SKM-1 treated with dmso at 0.1 percent for 144 hours (cell line): Measurements from ENCODE around the gene DYNC1I2.
A peak's percentile ranks its signal among the peaks of the same experiment; 100 is the strongest.
"Not testable (repeated sequence)": the region's sequence is repeated elsewhere in the genome, so short reads cannot be mapped to it uniquely, and the experiment has no call there.

Source experiments
- DNase-seq: peaks from one replicate; lab custom pipeline; 2025; ENCODE audit not compliant: unreplicated experiment; lab: John Stamatoyannopoulos, UW

The DYNC1I2 gene

DNA sequence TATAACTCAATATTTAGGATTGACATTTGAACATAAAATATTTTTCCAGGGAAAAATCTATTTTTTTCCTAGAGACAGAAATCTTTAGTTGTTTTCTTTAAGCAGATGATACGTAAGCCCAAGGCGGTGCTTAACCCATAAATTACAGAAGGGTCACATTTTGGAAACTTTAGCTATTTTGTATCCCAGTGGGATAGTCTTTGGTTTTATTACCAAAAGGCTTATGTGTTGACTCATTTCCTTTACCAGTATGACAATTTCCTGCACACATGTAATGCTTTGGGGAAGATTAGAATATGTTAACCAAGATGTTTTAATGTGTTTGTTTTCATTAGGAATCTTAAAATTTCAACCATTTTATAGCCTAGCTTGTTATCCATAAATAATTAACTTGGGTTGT, 24.8 kb downstream of the DYNC1I2 start:
- no peak for DNase-seq

DNA sequence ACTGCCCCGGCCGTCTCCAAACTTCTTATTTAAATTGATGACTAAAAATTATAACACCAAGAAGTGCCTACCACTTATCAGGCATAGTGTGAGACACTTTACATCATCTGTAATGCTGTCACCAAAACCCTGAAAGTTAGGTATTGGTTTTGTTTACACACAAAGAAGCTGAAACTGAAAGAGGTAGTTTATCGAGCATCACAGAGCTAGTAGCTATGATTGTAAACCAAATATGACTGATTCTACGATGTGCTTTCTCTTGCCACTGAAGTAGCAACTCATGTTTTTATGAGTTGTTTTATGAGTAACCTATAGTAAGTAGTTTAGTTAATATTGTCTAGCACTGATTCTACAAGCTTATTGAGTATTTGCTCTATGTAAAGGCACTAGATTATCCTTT, 31.5 kb downstream of the DYNC1I2 start:
- DNase-seq: no peak

DNA sequence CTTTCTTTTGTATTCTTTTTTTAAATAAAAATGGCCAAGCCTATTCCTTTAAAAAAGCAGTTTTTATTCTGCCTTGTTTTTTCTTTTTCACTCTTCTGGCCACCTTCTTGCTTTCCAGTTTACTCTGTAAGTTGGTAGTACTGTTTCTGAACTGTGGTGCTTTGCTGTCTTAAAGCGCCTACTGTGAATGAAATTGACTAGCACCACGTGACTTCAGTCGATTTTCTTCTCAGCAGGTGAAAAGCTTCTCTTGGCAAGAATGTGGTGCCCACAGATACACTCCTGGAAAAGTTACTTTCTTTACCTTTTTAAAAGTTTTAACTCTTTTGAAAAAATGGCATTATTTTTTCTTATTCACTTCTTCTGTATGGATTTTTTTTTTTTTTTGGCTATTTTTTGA, 32.4 kb downstream of the DYNC1I2 start:
- DNase-seq: no peak

DNA sequence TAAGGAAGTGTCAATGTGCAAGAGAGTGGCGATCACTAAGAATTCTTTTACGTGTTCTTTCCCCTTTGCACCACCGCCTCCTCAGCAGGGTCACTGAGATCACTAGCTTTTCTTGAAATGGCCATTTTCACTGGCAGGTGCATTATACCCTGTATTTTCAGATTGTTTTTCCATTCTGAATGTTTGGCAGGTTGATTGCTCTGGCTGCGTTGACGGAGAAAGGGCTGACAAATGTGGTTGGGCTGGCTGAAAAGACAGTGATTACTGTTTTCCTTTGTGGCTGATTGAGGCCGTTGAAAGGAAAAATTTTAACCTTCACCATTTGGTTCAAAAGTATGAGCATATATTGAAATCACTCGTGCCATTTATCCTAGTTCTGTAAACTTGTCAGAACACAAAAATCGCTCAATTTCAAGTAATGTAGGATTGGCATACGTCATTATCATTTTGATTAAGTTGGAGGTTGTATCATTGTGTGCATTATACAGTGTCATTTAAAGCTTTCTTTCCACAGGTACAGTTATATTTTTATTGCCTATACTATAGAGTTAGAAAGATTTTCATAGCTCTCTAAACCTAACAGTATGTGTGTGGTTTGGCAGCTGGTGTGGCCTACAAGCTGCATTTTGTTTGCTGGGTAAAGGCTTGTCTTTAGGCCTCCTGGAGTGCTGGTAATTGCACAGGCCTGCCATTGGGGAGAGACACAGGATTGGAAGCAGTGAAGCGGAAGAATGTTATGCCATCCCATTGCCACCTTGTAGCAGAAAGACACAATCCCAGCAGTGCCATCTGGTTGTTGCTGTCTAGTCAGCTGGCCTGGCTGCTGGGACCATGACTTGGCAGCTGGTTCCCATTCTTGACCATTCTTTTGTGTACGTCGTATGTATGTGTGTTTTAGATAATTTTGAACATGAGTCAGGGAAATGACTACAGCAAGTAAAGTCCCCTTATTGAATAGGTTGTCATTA, 36.7 kb downstream of the DYNC1I2 start:
- no peak for DNase-seq

DNA sequence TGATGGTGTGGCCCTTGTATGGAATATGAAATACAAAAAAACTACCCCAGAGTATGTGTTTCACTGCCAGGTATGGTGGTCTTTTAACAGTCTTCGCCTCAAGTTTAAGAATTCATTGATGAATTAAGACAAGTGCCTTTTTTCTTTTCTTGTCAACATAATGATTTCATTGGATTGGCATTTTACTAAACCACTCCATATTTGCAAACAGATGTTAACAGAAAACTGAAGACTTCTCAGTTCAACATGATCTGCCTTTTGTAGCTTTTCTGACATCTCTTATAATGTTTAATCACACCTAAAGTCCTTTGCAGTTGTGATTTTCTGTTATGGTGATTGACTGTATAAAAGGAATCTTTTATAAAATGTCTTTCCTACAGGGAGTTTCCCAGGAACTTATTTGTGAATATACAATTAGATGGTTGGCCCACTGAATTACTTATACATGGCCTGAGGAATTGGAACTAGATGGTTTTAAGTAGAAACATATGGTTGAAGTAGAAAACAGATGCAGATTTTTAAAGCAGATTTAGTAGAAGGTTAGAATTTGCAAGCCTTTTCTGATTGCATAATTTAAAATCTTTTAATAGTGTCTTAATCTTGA, 39.7 kb downstream of the DYNC1I2 start:
- no peak for DNase-seq

DNA sequence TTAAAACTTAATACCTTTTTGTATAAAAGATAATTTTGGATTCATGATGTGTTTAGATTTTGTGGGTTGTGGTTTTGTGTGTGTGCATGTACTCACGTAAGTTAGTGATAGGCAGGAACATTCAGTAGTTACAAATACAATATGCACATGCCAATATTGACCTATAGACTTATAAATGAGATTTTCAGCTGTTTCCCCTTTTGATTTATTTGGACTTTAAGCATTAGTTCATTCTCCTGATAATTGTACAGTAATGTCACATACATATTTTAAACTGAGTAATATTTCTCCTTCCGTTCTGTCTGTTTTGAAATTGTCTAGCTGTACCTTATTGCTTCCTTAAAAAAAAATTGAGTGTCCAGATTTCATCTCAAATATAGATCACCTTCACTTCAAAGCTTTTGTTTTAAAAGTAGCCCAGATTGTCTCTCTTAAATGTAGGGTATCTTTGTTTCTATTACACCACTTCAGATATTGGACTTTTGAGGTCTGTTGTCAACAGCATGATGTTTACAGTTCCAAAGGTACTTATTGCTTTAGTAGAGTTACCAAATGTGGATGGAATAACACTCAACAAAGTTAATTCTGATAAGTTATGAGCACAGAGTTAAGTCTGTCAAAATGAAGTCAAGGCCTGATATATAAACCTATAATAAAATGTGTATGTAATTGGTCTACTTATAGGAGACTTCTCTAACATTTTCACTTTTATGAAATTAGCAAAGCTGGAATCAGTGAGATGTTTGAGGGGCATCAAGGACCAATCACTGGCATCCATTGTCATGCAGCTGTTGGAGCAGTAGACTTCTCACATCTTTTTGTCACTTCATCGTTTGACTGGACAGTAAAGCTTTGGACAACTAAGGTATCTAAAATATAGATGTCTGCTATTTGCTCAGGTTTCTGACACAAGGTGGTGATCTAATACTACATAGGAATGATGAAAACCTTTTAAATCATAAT, 42.0 kb downstream of the DYNC1I2 start:
- no peak for DNase-seq

DNA sequence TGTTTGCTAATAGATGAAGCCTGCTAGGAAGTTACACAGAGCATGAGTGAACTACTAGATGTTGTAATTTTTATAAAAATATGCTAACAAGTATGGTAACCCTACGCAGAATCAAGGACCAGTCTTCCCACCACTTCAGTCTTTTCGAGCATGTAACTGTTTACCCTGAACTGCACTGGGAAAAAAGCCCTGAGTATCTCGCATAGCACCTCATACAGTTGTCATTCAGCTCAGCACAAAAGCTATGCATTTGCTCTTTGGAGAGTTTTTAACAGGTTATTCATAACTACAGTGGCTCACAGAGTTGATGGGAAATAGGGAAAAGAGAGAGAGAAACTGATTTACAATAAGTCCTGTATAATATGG, 42.7 kb downstream of the DYNC1I2 start:
- no peak for DNase-seq

DNA sequence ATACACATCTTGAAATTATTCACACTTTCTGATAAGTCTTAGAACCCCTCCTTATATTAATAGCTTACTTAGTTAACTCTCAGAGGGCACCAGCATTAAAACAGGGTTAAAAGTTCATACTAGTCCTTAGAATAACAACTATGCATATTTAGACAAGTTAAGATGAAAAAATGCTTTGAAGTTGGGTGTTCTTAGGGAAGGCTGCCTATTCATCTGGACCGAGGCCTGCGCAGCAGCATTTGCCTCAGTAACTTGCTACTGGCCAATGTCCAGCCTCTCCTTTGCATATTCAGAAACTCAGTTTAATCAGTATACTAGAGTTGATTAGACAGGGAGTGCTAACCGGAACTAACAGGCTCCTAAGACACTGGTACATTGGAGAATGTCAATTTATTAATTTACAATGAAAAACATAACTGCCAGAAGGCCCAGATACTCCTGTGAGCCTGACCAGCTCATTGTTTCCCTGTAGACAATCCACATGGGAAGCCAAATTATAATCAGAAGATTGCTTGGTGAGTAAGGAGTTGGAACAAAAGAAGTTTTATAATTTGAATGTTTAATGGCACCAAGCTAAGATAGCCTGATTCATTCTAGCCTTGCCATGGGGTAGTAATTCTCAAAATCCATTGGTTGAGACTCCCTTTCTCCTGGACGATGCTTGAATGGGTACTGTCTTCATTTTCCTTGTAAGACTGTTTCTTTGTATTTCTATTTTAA, 48.9 kb downstream of the DYNC1I2 start:
- DNase-seq: no peak

DNA sequence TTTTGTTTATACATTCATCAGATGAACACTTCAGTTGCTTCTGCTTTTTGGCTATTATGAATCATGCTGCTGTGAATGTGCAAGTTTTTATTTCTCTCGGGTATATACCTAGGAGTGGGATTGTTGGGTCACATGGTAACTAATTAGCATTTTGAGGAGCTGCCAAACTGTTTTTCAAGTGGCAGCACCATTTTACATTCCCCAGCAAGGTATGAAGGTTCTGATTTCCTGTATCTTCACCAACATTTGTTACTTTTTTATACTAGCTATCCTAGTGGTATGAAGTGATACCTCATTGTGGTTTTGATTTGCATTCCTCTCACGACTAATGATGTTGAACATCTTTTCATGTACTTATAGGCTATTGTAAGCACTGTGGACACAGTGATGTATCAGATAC, 53.9 kb downstream of the DYNC1I2 start:
- DNase-seq: no peak

DNA sequence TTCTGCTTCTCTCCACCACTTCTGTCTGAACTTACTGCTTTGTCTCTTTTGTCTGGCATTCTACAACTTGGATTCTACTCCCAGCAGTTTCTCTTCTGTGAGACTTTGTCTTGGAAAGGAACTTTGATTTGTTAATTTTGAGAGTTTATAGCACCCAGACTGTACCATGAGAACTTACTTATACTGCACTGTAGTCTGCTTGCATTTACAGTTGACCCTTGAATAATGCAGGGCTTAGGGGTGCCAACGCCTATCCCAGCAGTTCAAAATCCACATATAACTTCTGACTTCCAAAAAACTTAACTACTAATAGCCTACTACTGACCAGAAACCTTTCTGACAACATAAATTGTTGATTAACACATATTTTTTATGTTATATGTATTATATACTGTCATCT, 55.5 kb downstream of the DYNC1I2 start:
- no peak for DNase-seq

DNA sequence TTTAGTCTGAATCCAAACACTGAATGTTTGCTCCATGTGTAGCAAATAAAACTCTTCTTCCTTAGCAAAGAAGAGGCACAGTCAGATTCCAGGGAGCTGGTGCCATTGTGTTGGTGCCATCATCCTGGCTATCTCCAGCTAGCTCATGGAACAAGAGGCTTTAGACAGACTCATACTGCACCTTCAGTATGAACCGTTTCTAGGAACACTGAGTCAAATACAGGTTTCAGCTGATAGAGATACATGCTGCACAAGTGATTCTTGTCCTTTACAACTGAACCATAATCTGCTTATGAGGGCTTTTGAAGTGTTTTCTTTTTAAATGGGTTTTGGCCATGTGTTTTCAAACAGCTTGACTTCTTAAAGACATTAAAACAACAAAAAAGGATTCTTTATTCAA, 57.9 kb downstream of the DYNC1I2 start:
- DNase-seq: no peak

DNA sequence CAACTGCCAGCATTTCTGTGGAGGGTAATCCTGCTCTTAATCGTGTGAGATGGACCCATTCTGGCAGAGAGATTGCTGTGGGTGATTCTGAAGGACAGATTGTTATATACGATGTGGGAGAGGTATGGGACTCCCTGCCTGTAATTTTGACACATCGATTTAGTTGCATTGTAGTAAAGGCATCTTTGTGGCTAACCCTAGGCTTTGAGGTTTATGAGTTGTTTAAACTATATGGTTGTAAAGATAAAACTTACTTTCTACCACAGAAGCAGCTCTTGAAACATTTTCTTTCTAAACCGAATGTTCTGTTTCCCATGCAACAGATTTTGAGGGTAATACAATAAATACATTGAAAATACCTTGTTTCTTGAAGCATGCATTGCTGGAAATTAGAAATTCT, 58.5 kb downstream of the DYNC1I2 start:
- DNase-seq: no peak

DNA sequence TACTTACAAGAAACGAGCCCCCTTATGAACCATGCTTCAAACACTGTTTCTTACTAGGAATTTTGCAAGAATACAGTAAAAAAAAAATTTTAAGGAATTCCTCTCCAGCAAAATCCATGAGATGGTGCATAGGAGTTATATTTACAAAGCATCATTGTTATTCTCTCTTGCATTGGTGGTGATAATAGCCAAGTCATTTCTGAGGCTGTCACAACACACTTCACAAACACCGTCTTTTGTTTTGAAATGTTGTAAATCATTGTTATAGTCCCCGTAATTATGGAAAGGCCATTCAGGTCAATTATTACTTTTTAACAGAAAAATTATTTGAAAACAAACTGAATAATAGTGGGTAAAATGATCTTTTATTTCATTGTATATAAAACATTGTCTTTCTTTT, 60.1 kb downstream of the DYNC1I2 start:
- no peak for DNase-seq

DNA sequence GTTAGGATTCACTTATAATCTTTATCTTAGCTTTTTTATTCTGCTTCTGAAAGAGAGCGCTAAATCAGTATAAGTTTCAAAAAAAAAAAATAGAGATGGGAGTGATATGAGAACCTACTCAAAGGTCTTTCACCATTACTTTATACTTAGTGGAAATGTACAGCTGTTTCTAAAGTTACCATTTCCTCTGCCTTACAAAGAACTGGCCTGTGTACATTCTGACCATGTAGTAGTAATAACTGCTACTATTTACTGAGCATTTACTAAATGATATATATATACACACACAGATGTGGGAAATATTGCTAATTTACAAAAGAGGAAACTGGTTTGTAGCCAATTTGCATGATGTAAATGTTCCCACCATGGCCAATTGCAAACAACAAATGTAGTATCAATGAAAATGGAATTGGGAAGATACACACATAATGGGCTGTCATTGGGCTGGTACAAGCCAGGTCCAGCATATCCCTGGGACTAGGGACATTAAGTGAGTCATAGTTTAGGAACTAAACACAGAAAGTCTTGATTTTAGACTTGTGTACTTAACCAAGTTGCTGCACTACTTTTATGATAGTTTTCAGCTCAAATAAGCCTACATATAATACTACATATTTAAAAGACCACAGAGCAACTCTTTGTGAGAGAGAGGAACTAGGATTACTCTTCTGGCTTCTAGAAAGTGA, 67.1 kb downstream of the DYNC1I2 start:
- DNase-seq: no peak

DNA sequence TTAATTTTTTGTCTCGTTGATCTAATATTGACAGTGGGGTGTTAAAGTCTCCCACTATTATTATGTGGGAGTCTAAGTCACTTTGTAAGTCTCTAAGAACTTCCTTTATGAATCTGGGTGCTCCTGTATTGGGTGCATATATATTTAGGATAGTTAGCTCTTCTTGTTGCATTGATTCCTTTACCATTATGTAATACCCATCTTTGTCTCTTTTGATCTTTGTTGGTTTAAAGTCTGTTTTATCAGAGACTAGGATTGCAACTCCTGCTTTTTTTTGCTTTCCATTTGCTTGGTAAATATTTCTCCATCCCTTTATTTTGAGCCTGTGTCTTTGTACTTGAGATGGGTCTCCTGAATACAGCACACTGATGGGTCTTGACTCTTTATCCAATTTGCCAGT, 71.5 kb downstream of the DYNC1I2 start:
- DNase-seq: not testable (repeated sequence)

DNA sequence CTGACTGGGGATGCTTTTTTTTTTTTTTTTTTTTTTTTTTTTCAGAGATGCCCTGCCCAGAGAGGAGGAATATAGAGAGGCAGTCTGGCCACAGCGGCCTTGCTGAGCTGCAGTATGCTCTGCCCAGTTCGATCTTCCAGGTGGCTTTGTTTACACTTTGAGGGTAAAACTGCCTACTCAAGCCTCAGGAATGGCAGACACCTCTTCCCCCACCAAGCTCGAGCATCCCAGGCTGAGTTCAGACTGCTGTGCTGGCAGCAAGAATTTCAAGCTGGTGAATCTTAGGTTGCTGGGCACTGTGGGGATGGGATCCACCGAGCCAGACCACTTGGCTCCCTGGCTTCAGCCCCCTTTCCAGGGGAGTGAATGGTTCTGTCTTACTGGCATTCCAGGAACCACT, 73.9 kb downstream of the DYNC1I2 start:
- DNase-seq: not testable (repeated sequence)

DNA sequence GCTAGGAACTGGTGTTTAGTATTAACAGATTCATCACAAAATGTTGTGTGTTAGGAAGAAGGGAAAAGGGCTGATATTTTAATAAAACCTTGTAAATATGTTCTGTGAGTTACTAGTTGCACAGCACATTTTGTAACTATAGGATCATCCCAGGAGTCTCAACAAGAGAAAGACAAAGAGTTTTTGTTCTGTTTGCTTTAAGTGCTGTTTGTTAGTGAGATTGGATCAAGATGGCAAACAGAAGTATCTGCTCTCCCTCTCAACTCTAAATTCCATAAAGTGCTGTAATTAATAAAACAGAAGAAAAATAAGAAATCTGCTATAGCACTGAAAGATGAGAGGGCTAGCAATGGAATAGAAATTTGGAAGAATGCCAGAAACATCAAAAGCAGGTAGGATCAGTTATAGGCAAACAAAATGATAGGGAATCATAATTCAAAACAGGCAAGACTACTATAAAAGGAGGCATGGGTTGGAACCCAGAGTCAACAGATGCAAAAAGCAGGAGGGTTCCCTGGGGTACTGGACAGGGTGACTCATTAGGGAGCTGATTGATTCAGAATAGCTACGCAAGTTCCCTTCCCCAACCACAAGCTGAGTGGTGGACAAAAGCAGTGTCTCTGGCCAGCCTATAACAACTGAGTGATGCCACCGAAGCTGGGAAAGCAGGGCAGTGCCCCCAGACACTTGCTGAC, 75.8 kb downstream of the DYNC1I2 start:
- peak; percentile 8 for DNase-seq

DNA sequence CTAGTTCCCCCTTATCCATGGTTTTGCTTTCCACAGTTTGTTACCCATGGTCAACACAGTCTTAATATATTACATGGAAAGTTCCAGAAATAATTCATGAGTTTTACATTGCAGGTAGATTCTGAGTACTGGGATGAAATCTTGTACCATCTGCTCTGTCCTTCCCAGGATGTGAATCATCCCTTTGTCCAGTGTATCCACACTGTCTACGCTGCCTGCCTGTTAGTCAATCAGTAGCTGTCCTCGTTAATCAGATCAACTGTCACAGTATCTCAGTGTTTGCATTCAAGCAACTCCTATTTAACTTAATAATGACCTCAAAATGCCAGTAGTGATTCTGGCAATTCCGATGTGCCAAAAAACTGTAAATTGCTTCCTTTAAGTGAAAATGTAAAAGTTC, 76.3 kb downstream of the DYNC1I2 start:
- no peak for DNase-seq

DNA sequence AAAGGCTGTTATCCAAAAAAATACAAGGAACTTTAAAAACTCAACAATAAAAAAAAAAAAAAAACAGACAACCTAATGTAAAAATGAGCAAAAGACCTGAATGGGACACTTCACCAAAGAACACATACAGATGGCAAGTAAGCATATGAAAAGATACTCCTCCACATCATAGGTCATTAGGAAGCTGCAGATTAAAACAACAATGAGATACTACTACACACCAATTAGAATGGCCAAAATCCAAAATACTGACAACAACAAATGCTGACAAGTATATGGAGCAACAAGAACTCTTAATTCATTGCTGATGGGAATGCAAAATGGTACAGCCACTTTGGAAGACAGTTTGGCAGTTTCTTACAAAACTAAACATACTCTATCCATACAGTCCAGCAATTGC, 84.2 kb downstream of the DYNC1I2 start:
- DNase-seq: no peak

DNA sequence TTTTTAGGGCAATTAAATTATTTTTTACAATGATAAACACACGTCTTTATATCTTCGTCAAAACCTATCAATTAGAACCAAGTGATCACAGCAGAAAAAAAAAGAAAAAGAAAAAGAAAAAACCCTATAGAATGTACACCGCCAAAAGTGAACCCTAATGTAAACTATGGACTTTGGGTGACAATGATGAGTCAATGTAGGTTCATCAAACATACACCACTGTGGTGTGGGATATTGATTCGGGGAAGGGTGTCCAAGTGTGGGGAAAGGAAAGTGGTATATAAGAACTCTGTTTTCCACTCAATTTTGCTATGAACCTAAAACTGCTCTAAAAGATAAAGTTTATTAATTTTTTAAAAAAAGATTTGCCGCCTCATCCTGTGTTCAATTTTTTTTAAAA, 85.1 kb downstream of the DYNC1I2 start:
- no peak for DNase-seq
